GM23338 (cell line): ENCODE measurements around the gene MYLK. TPM values are rescaled to one million over a fixed set of nuclear protein-coding genes. Genes with fewer than 3 reads are reported as not detected.

Experiments
- ATAC-seq: fragments of 200-7000 bp; cut with Tn5 transposase; 3 replicates; pipeline ENCODE4 v1.9.1; 2020
- DNase-seq: peaks from one replicate; pipeline ENCODE4 v3.0.0-alpha.2; 2015; ENCODE audit warnings: low spot score
- H2AFZ ChIP-seq: fragments of 200-600 bp; sonication (generic); 2 replicates; pipeline ENCODE4 v1.8.0; 2016; ENCODE audit warnings: antibody characterized with exemption, mild to moderate bottlenecking, moderate library complexity
- H3F3A ChIP-seq: fragments of 200-600 bp; sonication (generic); replicated peaks from 2 replicates; pipeline ENCODE4 v1.8.0; 2017; ENCODE audit warnings: antibody characterized with exemption, mixed run types, low read depth
- H3K27ac ChIP-seq: fragments of 200-600 bp; sonication (generic); 2 replicates; pipeline ENCODE4 v1.6.1; 2016; ENCODE audit warnings: low read depth
- H3K27me3 ChIP-seq: fragments of 200-600 bp; sonication (generic); 2 replicates; pipeline ENCODE4 v1.8.0; 2016; ENCODE audit warnings: mild to moderate bottlenecking, mixed run types, moderate library complexity; ENCODE audit not compliant: insufficient read depth
- H3K36me3 ChIP-seq: fragments of 200-600 bp; sonication (generic); 2 replicates; pipeline ENCODE4 v1.8.0; 2016; ENCODE audit warnings: mild to moderate bottlenecking; ENCODE audit not compliant: insufficient read depth
- H3K4me1 ChIP-seq: fragments of 200-600 bp; sonication (generic); 2 replicates; pipeline ENCODE4 v1.8.0; 2016; ENCODE audit warnings: mild to moderate bottlenecking, moderate library complexity; ENCODE audit not compliant: insufficient read depth
- H3K4me2 ChIP-seq: fragments of 200-600 bp; sonication (generic); 2 replicates; pipeline ENCODE4 v1.7.1; 2017; ENCODE audit warnings: mixed run types
- H3K4me3 ChIP-seq: fragments of 200-600 bp; sonication (generic); 2 replicates; pipeline ENCODE4 v1.6.1; 2016; ENCODE audit warnings: mixed run types
- H3K79me2 ChIP-seq: fragments of 200-600 bp; sonication (generic); replicated peaks from 2 replicates; pipeline ENCODE4 v1.8.0; 2017; ENCODE audit warnings: mild to moderate bottlenecking; ENCODE audit not compliant: insufficient read depth
- H3K9me2 ChIP-seq: fragments of 200-600 bp; sonication (generic); 2 replicates; pipeline ENCODE4 v1.8.0; 2017; ENCODE audit not compliant: insufficient read depth
- H4K20me1 ChIP-seq: fragments of 200-600 bp; sonication (generic); replicated peaks from 2 replicates; pipeline ENCODE4 v1.8.0; 2017; ENCODE audit warnings: mild to moderate bottlenecking; ENCODE audit not compliant: insufficient read depth
- H3K27ac Mint-ChIP-seq: 2 replicates; pipeline ENCODE4 v1.8.0; 2020; ENCODE audit warnings: inconsistent platforms, mild to moderate bottlenecking, moderate library complexity, mixed read lengths
- H3K27me3 Mint-ChIP-seq: 3 replicates; pipeline ENCODE4 v1.8.0; 2022; ENCODE audit warnings: low read depth, mild to moderate bottlenecking, moderate library complexity, mixed read lengths, inconsistent platforms; ENCODE audit not compliant: insufficient read depth, poor library complexity
- H3K36me3 Mint-ChIP-seq: 3 replicates; pipeline ENCODE4 v1.8.0; 2021; ENCODE audit warnings: low read depth, mild to moderate bottlenecking, inconsistent platforms, moderate library complexity, mixed read lengths
- H3K4me1 Mint-ChIP-seq: 3 replicates; pipeline ENCODE4 v1.8.0; 2020; ENCODE audit warnings: mild to moderate bottlenecking, inconsistent platforms, mixed read lengths
- H3K4me3 Mint-ChIP-seq: 3 replicates; pipeline ENCODE4 v1.8.0; 2021; ENCODE audit warnings: moderate library complexity, mild to moderate bottlenecking, inconsistent platforms, mixed read lengths
- H3K9me3 Mint-ChIP-seq: 3 replicates; pipeline ENCODE4 v1.8.0; 2020; ENCODE audit warnings: moderate library complexity, mild to moderate bottlenecking, inconsistent platforms, mixed read lengths
- CREB1 ChIP-seq: fragments of 250-450 bp; sonication (Bioruptor Pico); IDR thresholded peaks from 2 replicates; pipeline ENCODE4 v1.5.0; 2020; ENCODE audit warnings: low read depth, mild to moderate bottlenecking, moderate library complexity
- EZH2phosphoT487 ChIP-seq: fragments of 200-600 bp; sonication (generic); IDR thresholded peaks from one replicate; pipeline ENCODE4 v1.8.1; 2018; ENCODE audit warnings: antibody characterized with exemption; ENCODE audit not compliant: unreplicated experiment
- JUNB ChIP-seq: IDR thresholded peaks from one replicate; pipeline ENCODE4 v1.6.1; 2016; ENCODE audit warnings: antibody characterized with exemption; ENCODE audit not compliant: unreplicated experiment
- NANOG ChIP-seq: IDR thresholded peaks from 2 replicates; pipeline ENCODE4 v1.6.1; 2016; ENCODE audit warnings: antibody characterized with exemption, borderline replicate concordance
- REST ChIP-seq: IDR thresholded peaks from one replicate; pipeline ENCODE4 v1.6.1; 2018; ENCODE audit warnings: antibody characterized with exemption; ENCODE audit not compliant: unreplicated experiment
- ZNF331 ChIP-seq: fragments of 250-450 bp; sonication (Bioruptor Pico); IDR thresholded peaks from 2 replicates; pipeline ENCODE4 v1.5.0; 2020; ENCODE audit warnings: low read depth, mild to moderate bottlenecking, moderate library complexity
- polyA plus RNA-seq: library from polyadenylated mRNA; unstranded; fragments of >200 nt; fragmentation: Nextera tagmentation; extraction: Ambion mirVana; gene quantifications from 2 replicates; pipeline ENCODE4 v1.2.1, GENCODE V29; 2016
- total RNA-seq: library from RNA; depleted of rRNA; stranded (reverse); fragments of >200 nt; shearing (Covaris generic); gene quantifications from 2 replicates; pipeline ENCODE4 v1.2.3, GENCODE V29; 2014
- TF ChIP-seq, protein P1 (sequence below): fragments of 250-450 bp; sonication (Bioruptor Pico); IDR thresholded peaks from 2 replicates; pipeline ENCODE4 v1.5.0; 2020; ENCODE audit warnings: mild to moderate bottlenecking, moderate library complexity
- TF ChIP-seq, protein P2 (sequence below): IDR thresholded peaks from 2 replicates; pipeline ENCODE4 v1.6.1; 2016; ENCODE audit warnings: antibody characterized with exemption

The MYLK gene
- total and polyA plus RNA-seq, 2 experiments from 2014 or later, result 11.5 to 17.9 TPM

- TF ChIP-seq, protein P1, sequence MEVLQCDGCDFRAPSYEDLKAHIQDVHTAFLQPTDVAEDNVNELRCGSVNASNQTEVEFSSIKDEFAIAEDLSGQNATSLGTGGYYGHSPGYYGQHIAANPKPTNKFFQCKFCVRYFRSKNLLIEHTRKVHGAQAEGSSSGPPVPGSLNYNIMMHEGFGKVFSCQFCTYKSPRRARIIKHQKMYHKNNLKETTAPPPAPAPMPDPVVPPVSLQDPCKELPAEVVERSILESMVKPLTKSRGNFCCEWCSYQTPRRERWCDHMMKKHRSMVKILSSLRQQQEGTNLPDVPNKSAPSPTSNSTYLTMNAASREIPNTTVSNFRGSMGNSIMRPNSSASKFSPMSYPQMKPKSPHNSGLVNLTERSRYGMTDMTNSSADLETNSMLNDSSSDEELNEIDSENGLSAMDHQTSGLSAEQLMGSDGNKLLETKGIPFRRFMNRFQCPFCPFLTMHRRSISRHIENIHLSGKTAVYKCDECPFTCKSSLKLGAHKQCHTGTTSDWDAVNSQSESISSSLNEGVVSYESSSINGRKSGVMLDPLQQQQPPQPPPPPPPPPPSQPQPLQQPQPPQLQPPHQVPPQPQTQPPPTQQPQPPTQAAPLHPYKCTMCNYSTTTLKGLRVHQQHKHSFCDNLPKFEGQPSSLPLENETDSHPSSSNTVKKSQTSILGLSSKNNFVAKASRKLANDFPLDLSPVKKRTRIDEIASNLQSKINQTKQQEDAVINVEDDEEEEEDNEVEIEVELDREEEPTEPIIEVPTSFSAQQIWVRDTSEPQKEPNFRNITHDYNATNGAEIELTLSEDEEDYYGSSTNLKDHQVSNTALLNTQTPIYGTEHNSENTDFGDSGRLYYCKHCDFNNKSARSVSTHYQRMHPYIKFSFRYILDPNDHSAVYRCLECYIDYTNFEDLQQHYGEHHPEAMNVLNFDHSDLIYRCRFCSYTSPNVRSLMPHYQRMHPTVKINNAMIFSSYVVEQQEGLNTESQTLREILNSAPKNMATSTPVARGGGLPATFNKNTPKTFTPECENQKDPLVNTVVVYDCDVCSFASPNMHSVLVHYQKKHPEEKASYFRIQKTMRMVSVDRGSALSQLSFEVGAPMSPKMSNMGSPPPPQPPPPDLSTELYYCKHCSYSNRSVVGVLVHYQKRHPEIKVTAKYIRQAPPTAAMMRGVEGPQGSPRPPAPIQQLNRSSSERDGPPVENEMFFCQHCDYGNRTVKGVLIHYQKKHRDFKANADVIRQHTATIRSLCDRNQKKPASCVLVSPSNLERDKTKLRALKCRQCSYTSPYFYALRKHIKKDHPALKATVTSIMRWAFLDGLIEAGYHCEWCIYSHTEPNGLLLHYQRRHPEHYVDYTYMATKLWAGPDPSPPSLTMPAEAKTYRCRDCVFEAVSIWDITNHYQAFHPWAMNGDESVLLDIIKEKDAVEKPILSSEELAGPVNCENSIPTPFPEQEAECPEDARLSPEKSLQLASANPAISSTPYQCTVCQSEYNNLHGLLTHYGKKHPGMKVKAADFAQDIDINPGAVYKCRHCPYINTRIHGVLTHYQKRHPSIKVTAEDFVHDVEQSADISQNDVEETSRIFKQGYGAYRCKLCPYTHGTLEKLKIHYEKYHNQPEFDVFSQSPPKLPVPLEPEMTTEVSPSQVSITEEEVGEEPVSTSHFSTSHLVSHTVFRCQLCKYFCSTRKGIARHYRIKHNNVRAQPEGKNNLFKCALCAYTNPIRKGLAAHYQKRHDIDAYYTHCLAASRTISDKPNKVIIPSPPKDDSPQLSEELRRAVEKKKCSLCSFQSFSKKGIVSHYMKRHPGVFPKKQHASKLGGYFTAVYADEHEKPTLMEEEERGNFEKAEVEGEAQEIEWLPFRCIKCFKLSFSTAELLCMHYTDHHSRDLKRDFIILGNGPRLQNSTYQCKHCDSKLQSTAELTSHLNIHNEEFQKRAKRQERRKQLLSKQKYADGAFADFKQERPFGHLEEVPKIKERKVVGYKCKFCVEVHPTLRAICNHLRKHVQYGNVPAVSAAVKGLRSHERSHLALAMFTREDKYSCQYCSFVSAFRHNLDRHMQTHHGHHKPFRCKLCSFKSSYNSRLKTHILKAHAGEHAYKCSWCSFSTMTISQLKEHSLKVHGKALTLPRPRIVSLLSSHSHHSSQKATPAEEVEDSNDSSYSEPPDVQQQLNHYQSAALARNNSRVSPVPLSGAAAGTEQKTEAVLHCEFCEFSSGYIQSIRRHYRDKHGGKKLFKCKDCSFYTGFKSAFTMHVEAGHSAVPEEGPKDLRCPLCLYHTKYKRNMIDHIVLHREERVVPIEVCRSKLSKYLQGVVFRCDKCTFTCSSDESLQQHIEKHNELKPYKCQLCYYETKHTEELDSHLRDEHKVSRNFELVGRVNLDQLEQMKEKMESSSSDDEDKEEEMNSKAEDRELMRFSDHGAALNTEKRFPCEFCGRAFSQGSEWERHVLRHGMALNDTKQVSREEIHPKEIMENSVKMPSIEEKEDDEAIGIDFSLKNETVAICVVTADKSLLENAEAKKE (CRISPR knock-in tag), result no peak
- TF ChIP-seq, protein P2, sequence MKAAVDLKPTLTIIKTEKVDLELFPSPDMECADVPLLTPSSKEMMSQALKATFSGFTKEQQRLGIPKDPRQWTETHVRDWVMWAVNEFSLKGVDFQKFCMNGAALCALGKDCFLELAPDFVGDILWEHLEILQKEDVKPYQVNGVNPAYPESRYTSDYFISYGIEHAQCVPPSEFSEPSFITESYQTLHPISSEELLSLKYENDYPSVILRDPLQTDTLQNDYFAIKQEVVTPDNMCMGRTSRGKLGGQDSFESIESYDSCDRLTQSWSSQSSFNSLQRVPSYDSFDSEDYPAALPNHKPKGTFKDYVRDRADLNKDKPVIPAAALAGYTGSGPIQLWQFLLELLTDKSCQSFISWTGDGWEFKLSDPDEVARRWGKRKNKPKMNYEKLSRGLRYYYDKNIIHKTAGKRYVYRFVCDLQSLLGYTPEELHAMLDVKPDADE, result no peak
These were observed 220.2 kb downstream of the MYLK start (continued) for GRCh38 chr3:123663977-123664376.

- Histone ChIP-seq H3K27me3 (no peaks in the 10 kb centered on the region), H3K4me1 (no peaks in the 10 kb centered on the region), H3K4me3 (no peak overlapping the region), H3K4me2 (no peak overlapping the region), H3K27ac (no peak overlapping the region), H3K36me3 (no peaks in the 10 kb centered on the region; the same call in 1 of the 2 replicates), H3K79me2 (no peaks in the 10 kb centered on the region), H2AFZ (no peak overlapping the region), H3F3A (no peaks in the 10 kb centered on the region), H4K20me1 (no peaks in the 10 kb centered on the region), H3K9me2 (no peaks in the 10 kb centered on the region)
- ATAC-seq, result no peak
- no peak for DNase-seq
- H3K9me3 Mint-ChIP-seq, result peaks cover 3% of the 10 kb centered on the region; the same call in 2 of the 3 replicates
- no peak overlapping the region for H3K27ac Mint-ChIP-seq
- H3K4me3 Mint-ChIP-seq, result no peak overlapping the region
- peaks cover 5% of the 10 kb centered on the region for H3K27me3 Mint-ChIP-seq
- no peaks in the 10 kb centered on the region for H3K4me1 Mint-ChIP-seq
- H3K36me3 Mint-ChIP-seq, result peaks cover 11% of the 10 kb centered on the region
- TF ChIP-seq ZNF331 (no peak), JUNB (no peak), CREB1 (CRISPR knock-in tag) (no peak), NANOG (no peak), REST (no peak), EZH2phosphoT487 (no peak)
- TF ChIP-seq, protein P2, result no peak
These were observed 222.2 kb downstream of the MYLK start for GRCh38 chr3:123661973-123662372.
